H9 (cell line): ENCODE results near the gene GLIPR2. TPM values are rescaled to one million over a fixed set of nuclear protein-coding genes. Genes with fewer than 3 reads are reported as not detected.

Source experiments
- DNase-seq: peaks from one replicate; pipeline ENCODE4 v3.0.0-alpha.2; 2017
- H2AFZ ChIP-seq: one replicate; pipeline ENCODE4 v1.6.1; 2013; ENCODE audit warnings: mild to moderate bottlenecking, low read length, control low read depth, moderate library complexity
- H2AK5ac ChIP-seq: 2 replicates; pipeline ENCODE4 v1.6.1; 2013; ENCODE audit warnings: low read length, control low read depth, mixed read lengths; ENCODE audit not compliant: insufficient read length
- H2BK120ac ChIP-seq: one replicate; pipeline ENCODE4 v1.6.1; 2013; ENCODE audit warnings: low read depth, mild to moderate bottlenecking, low read length, control low read depth, inconsistent platforms; ENCODE audit not compliant: poor library complexity, severe bottlenecking
- H2BK12ac ChIP-seq: 2 replicates; pipeline ENCODE4 v1.6.1; 2013; ENCODE audit warnings: low read length, control low read depth, mixed read lengths, low read depth; ENCODE audit not compliant: insufficient read length
- H2BK15ac ChIP-seq: 2 replicates; pipeline ENCODE4 v1.6.1; 2013; ENCODE audit warnings: low read depth, low read length, control low read depth
- H2BK20ac ChIP-seq: one replicate; pipeline ENCODE4 v1.6.1; 2013; ENCODE audit warnings: low read depth, mild to moderate bottlenecking, low read length, control low read depth, inconsistent platforms; ENCODE audit not compliant: poor library complexity, severe bottlenecking
- H2BK5ac ChIP-seq: 2 replicates; pipeline ENCODE4 v1.6.1; 2013; ENCODE audit warnings: low read length, control low read depth, mixed read lengths; ENCODE audit not compliant: insufficient read length
- H3K14ac ChIP-seq: 2 replicates; pipeline ENCODE4 v1.6.1; 2013; ENCODE audit warnings: low read length, control low read depth; ENCODE audit not compliant: insufficient read depth
- H3K18ac ChIP-seq: 2 replicates; pipeline ENCODE4 v1.6.1; 2013; ENCODE audit warnings: low read depth, mild to moderate bottlenecking, mixed read lengths, low read length, control low read depth; ENCODE audit not compliant: insufficient read length
- H3K23ac ChIP-seq: 2 replicates; pipeline ENCODE4 v1.6.1; 2013; ENCODE audit warnings: low read length, control low read depth, mixed read lengths, low read depth; ENCODE audit not compliant: insufficient read length
- H3K23me2 ChIP-seq: 2 replicates; pipeline ENCODE4 v1.6.1; 2013; ENCODE audit warnings: low read depth, mild to moderate bottlenecking, mixed read lengths, low read length, control low read depth; ENCODE audit not compliant: insufficient read length, poor library complexity, severe bottlenecking
- H3K27ac ChIP-seq: 2 replicates; pipeline ENCODE4 v1.5.1; 2013; ENCODE audit warnings: low read length, control low read depth, mixed read lengths, low read depth; ENCODE audit not compliant: insufficient read length
- H3K27me3 ChIP-seq: 2 replicates; pipeline ENCODE4 v1.6.1; 2013; ENCODE audit warnings: low read length, control low read depth, inconsistent platforms; ENCODE audit not compliant: insufficient read depth
- H3K4ac ChIP-seq: 2 replicates; pipeline ENCODE4 v1.6.1; 2013; ENCODE audit warnings: low read depth, mild to moderate bottlenecking, control low read depth, inconsistent platforms, low read length, moderate library complexity
- H3K4me1 ChIP-seq: 2 replicates; pipeline ENCODE4 v1.6.1; 2013; ENCODE audit warnings: low read length, control low read depth, inconsistent platforms; ENCODE audit not compliant: insufficient read depth
- H3K4me2 ChIP-seq: 2 replicates; pipeline ENCODE4 v1.6.1; 2013; ENCODE audit warnings: low read length, control low read depth, mixed read lengths; ENCODE audit not compliant: insufficient read length, insufficient read depth
- H3K56ac ChIP-seq: 2 replicates; pipeline ENCODE4 v1.6.1; 2013; ENCODE audit warnings: low read depth, mild to moderate bottlenecking, mixed read lengths, low read length, control low read depth; ENCODE audit not compliant: insufficient read length
- H3K79me1 ChIP-seq: 2 replicates; pipeline ENCODE4 v1.6.1; 2013; ENCODE audit warnings: low read depth, mild to moderate bottlenecking, moderate library complexity, low read length, control low read depth, inconsistent platforms; ENCODE audit not compliant: insufficient read depth, poor library complexity, severe bottlenecking
- H3K79me2 ChIP-seq: 2 replicates; pipeline ENCODE4 v1.6.1; 2013; ENCODE audit warnings: low read length, control low read depth, inconsistent platforms; ENCODE audit not compliant: insufficient read depth
- H3K9ac ChIP-seq: 2 replicates; pipeline ENCODE4 v1.6.1; 2013; ENCODE audit warnings: low read length, control low read depth, mixed read lengths; ENCODE audit not compliant: insufficient read length; ENCODE audit errors: extremely low read depth
- H3K9me3 ChIP-seq: one replicate; pipeline ENCODE4 v1.6.1; 2013; ENCODE audit warnings: low read depth, low read length, inconsistent platforms; ENCODE audit not compliant: control insufficient read depth
- H3T11ph ChIP-seq: one replicate; pipeline ENCODE4 v1.6.1; 2013; ENCODE audit warnings: mild to moderate bottlenecking, low read length, control low read depth, inconsistent platforms
- H4K20me1 ChIP-seq: one replicate; pipeline ENCODE4 v1.6.1; 2013; ENCODE audit not compliant: control insufficient read depth, insufficient read length, insufficient read depth
- H4K5ac ChIP-seq: 2 replicates; pipeline ENCODE4 v1.6.1; 2013; ENCODE audit warnings: low read depth, mild to moderate bottlenecking, mixed read lengths, low read length, control low read depth; ENCODE audit not compliant: insufficient read length
- H4K8ac ChIP-seq: replicated peaks from 2 replicates; pipeline ENCODE4 v1.6.1; 2013; ENCODE audit warnings: low read length, control low read depth, mixed read lengths, low read depth; ENCODE audit not compliant: insufficient read length
- H4K91ac ChIP-seq: 2 replicates; pipeline ENCODE4 v1.6.1; 2013; ENCODE audit warnings: low read depth, mild to moderate bottlenecking, moderate library complexity, mixed read lengths, low read length, control low read depth; ENCODE audit not compliant: insufficient read length
- H3K27ac Mint-ChIP-seq, 3 experiments: 2 replicates in 2 of 3; 3 replicates in 1 of 3; pipeline ENCODE4 v1.8.0; 2020 to 2021; ENCODE audit warnings: mixed read lengths in 3 of 3, mild to moderate bottlenecking in 1 of 3, moderate library complexity in 1 of 3
- H3K27me3 Mint-ChIP-seq: 2 replicates; pipeline ENCODE4 v1.8.0; 2021; ENCODE audit warnings: low read depth, mild to moderate bottlenecking, moderate library complexity, mixed read lengths
- H3K36me3 Mint-ChIP-seq, 3 experiments: 2 replicates in 2 of 3; 3 replicates in 1 of 3; pipeline ENCODE4 v1.8.0; 2020 to 2021; ENCODE audit warnings: low read depth in 3 of 3, mixed read lengths in 3 of 3; ENCODE audit not compliant: insufficient read depth in 1 of 3
- H3K4me1 Mint-ChIP-seq, 2 experiments: 2 replicates each; pipeline ENCODE4 v1.8.0; 2020; ENCODE audit warnings: mixed read lengths in 2 of 2
- H3K4me3 Mint-ChIP-seq, 2 experiments: 2 replicates in 1 of 2; 3 replicates in 1 of 2; pipeline ENCODE4 v1.8.0; 2020 to 2021; ENCODE audit warnings: mild to moderate bottlenecking in 2 of 2, mixed read lengths in 2 of 2, moderate library complexity in 1 of 2
- H3K9me3 Mint-ChIP-seq, 2 experiments: 2 replicates in 1 of 2; 3 replicates in 1 of 2; pipeline ENCODE4 v1.8.0; 2020; ENCODE audit warnings: mild to moderate bottlenecking in 2 of 2, mixed read lengths in 2 of 2, moderate library complexity in 1 of 2
- WGBS: extraction: QIAGEN DNeasy Blood & Tissue Kit; methylation state at CpG from one replicate; pipeline ENCODE4 v1.1.7; 2013; ENCODE audit warnings: missing lambda C conversion rate, low lambda C conversion rate, mixed read lengths; ENCODE audit not compliant: insufficient read length; ENCODE audit errors: extremely low coverage; 5-methylcytosine and 5-hydroxymethylcytosine counted together
- total RNA-seq: library from RNA; stranded (reverse); gene quantifications from 2 replicates; pipeline ENCODE4 v1.2.1, GENCODE V29; 2021
- TF ChIP-seq, protein P1 (sequence below): fragments of 200-600 bp; sonication (generic); conservative IDR thresholded peaks from 3 replicates; pipeline ENCODE4 v1.8.0; 2021; ENCODE audit warnings: antibody characterized with exemption, mild to moderate bottlenecking

The GLIPR2 gene
- total RNA-seq, 1 experiment from 2014 or later = 10.0 TPM

DNA sequence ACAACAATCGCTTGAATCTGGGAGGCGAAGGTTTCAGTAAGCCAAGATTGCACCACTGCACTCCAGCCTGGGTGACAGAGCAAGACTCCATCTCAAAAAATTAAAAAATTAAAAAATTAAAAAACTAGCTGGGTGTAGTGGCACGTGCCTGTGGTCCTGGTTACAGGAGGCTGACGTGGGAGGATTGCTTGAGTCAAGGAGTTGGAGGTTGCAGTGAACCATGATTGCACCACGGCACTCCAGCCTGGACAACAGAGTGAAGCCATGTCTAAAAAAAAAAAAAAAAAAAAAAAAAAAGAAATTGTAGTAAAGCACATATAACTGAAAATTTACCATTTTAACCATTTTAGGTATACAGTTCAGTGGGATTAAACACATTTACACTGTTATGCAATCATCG, 19.6 kb downstream of the GLIPR2 start:
- Histone ChIP-seq H3K79me1 (no peaks in the 10 kb centered on the region), H3K4me2 (no peak overlapping the region), H2BK15ac (no peak overlapping the region), H3K56ac (no peak overlapping the region), H4K20me1 (no peaks in the 10 kb centered on the region), H3K4ac (no peak overlapping the region), H2AFZ (no peak overlapping the region), H2BK12ac (no peak overlapping the region), H3K4me1 (peaks cover 3% of the 10 kb centered on the region; the same call in 1 of the 2 replicates), H3K27me3 (no peaks in the 10 kb centered on the region), H3K23ac (no peak overlapping the region), H3T11ph (no peak overlapping the region), H3K23me2 (no peaks in the 10 kb centered on the region), H3K27ac (no peak overlapping the region), H3K14ac (no peak overlapping the region), H4K8ac (no peak overlapping the region), H2AK5ac (no peak overlapping the region), H2BK120ac (no peak overlapping the region), H3K9me3 (no peaks in the 10 kb centered on the region), H4K91ac (no peak overlapping the region), H2BK20ac (no peak overlapping the region), H3K9ac (no peak overlapping the region), H3K18ac (no peak overlapping the region), H2BK5ac (no peak overlapping the region), H3K79me2 (no peaks in the 10 kb centered on the region), H4K5ac (no peak overlapping the region)
- Mint-ChIP-seq H3K4me3 (no peak overlapping the region), H3K36me3 (peaks cover 6 to 23% (median 7%) of the 10 kb centered on the region in 3 experiments; a peak in 5 of 7 replicates), H3K4me1 (peaks cover 2 to 6% of the 10 kb centered on the region in 2 experiments), H3K27me3 (no peaks in the 10 kb centered on the region; the same call in none of the 2 replicates), H3K27ac (no peak overlapping the region), H3K9me3 (peaks cover 16 to 22% of the 10 kb centered on the region in 2 experiments)
- DNase-seq = no peak
- TF ChIP-seq, protein P1, sequence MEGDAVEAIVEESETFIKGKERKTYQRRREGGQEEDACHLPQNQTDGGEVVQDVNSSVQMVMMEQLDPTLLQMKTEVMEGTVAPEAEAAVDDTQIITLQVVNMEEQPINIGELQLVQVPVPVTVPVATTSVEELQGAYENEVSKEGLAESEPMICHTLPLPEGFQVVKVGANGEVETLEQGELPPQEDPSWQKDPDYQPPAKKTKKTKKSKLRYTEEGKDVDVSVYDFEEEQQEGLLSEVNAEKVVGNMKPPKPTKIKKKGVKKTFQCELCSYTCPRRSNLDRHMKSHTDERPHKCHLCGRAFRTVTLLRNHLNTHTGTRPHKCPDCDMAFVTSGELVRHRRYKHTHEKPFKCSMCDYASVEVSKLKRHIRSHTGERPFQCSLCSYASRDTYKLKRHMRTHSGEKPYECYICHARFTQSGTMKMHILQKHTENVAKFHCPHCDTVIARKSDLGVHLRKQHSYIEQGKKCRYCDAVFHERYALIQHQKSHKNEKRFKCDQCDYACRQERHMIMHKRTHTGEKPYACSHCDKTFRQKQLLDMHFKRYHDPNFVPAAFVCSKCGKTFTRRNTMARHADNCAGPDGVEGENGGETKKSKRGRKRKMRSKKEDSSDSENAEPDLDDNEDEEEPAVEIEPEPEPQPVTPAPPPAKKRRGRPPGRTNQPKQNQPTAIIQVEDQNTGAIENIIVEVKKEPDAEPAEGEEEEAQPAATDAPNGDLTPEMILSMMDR = no peak
- WGBS = no CpG with 5 or more reads among the region's 6 CpGs
